ENCODE data around the gene RFC1. TPM values are rescaled to one million over a fixed set of nuclear protein-coding genes. Genes with fewer than 3 reads are reported as not detected.

The RFC1 gene
- total and polyA plus RNA-seq, 9 of the 15 experiments (the other 6 are each of a cell fraction or from before 2014, with no cell fraction given), result 16.8 to 85.6 (median 45.2) TPM

GRCh38 chr4:39365830-39366771 is at the start of gene RFC1 (continued):
- TF ChIP-seq RERE (CRISPR knock-in tag; IDR thresholded peaks at IDR 0.05; ENCODE audit: borderline replicate concordance), result 0 out of 2 replicates have a peak, but pooled peaks have one; percentile 89
- TF ChIP-seq ZNF561 (CRISPR knock-in tag; conservative IDR thresholded peaks at IDR 0.05), result no peak
- TF ChIP-seq HOMEZ (CRISPR knock-in tag; IDR thresholded peaks at IDR 0.05), result no peak
- no peak for TF ChIP-seq ZNF311 (CRISPR knock-in tag; IDR thresholded peaks at IDR 0.05)
- TF ChIP-seq, protein P1, sequence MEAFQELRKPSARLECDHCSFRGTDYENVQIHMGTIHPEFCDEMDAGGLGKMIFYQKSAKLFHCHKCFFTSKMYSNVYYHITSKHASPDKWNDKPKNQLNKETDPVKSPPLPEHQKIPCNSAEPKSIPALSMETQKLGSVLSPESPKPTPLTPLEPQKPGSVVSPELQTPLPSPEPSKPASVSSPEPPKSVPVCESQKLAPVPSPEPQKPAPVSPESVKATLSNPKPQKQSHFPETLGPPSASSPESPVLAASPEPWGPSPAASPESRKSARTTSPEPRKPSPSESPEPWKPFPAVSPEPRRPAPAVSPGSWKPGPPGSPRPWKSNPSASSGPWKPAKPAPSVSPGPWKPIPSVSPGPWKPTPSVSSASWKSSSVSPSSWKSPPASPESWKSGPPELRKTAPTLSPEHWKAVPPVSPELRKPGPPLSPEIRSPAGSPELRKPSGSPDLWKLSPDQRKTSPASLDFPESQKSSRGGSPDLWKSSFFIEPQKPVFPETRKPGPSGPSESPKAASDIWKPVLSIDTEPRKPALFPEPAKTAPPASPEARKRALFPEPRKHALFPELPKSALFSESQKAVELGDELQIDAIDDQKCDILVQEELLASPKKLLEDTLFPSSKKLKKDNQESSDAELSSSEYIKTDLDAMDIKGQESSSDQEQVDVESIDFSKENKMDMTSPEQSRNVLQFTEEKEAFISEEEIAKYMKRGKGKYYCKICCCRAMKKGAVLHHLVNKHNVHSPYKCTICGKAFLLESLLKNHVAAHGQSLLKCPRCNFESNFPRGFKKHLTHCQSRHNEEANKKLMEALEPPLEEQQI (IDR thresholded peaks at IDR 0.05), result peak; percentile 87
- TF ChIP-seq, protein P2, sequence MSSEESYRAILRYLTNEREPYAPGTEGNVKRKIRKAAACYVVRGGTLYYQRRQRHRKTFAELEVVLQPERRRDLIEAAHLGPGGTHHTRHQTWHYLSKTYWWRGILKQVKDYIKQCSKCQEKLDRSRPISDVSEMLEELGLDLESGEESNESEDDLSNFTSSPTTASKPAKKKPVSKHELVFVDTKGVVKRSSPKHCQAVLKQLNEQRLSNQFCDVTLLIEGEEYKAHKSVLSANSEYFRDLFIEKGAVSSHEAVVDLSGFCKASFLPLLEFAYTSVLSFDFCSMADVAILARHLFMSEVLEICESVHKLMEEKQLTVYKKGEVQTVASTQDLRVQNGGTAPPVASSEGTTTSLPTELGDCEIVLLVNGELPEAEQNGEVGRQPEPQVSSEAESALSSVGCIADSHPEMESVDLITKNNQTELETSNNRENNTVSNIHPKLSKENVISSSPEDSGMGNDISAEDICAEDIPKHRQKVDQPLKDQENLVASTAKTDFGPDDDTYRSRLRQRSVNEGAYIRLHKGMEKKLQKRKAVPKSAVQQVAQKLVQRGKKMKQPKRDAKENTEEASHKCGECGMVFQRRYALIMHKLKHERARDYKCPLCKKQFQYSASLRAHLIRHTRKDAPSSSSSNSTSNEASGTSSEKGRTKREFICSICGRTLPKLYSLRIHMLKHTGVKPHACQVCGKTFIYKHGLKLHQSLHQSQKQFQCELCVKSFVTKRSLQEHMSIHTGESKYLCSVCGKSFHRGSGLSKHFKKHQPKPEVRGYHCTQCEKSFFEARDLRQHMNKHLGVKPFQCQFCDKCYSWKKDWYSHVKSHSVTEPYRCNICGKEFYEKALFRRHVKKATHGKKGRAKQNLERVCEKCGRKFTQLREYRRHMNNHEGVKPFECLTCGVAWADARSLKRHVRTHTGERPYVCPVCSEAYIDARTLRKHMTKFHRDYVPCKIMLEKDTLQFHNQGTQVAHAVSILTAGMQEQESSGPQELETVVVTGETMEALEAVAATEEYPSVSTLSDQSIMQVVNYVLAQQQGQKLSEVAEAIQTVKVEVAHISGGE (CRISPR knock-in tag; IDR thresholded peaks at IDR 0.05), result no peak; a peak in 1 of 6 replicates
- TF ChIP-seq RBM25 (IDR thresholded peaks at IDR 0.05; ENCODE audit: low read depth, low read length, severe bottlenecking), result no peak
- no peak for TF ChIP-seq PHB2 (IDR thresholded peaks at IDR 0.05; ENCODE audit: low read depth)
- peak; percentile 72 for TF ChIP-seq TAF1 (IDR thresholded peaks at IDR 0.05; ENCODE audit: control insufficient read depth, extremely low read depth, insufficient read depth, low read length, severe bottlenecking)
- no peak for TF ChIP-seq ZNF253 (CRISPR knock-in tag; conservative IDR thresholded peaks at IDR 0.05)
- no peak for TF ChIP-seq SNIP1 (IDR thresholded peaks at IDR 0.05; ENCODE audit: low read depth)
- TF ChIP-seq HMG20B (CRISPR knock-in tag; IDR thresholded peaks at IDR 0.05), result no peak
